ENCODE results near the gene ARHGAP27. TPM values are rescaled to one million over a fixed set of nuclear protein-coding genes. Genes with fewer than 3 reads are reported as not detected.

ARHGAP27 gene
- total and polyA plus RNA-seq, 2 of the 13 experiments (the other 11 are each of a cell fraction or from before 2014, with no cell fraction given): 15.5 to 18.9 TPM

DNA sequence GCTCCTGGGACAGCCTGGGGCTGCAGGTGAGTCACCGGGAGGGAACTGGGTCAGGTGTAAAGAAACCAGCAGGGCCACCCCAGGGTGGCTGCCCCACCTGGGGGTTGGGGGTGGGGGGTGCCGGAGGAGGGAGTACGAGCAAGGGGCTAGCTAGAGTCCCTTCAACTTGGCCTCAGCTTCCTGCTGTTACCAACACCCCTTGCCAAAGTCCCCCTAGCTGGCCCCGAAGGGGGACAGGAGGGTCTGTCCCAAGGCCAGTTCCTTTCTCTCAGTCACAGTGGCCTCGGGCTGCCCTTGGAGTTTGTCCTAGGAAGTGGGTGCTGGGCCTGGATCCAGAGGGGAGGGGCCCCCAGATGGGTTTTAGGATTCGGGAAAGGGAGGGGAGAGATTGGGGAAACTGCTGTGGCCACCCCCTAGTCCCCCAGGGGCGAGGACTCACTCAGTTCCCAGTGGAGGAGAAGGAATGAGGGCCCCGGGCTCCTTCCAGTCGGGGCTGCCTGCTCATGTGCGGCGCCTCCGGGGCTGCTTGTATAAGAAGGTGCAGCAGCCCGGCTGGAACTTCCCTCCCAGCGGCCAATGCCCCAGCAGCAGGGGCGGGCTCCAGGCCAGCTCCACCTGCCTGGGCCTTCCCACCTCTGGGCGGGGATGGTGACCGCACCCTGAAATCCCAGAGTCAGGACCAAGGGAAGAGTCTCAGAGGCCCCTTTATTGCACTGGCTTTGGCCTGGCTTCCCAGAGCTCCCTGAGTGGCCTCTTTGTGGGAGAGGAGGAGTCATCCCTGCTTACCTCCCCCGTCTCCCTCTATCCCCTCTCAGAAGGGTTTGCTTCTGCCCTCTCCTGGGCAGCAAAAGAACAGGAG is 7.3 kb downstream of the ARHGAP27 start (continued):
- TF ChIP-seq CERS6 (CRISPR knock-in tag; IDR thresholded peaks at IDR 0.05) (no peak), MTA3 (CRISPR knock-in tag; IDR thresholded peaks at IDR 0.05) (no peak), NR1H2 (CRISPR knock-in tag; IDR thresholded peaks at IDR 0.05; ENCODE audit: borderline replicate concordance, low read depth) (no peak), ZIK1 (CRISPR knock-in tag; IDR thresholded peaks at IDR 0.05; ENCODE audit: borderline replicate concordance, low read depth) (no peak; the same call in 1 of the 2 replicates), TEF (CRISPR knock-in tag; IDR thresholded peaks at IDR 0.05) (peak; percentile 89), ATF5 (CRISPR knock-in tag; IDR thresholded peaks at IDR 0.05; ENCODE audit: low read depth) (no peak), ZNF782 (CRISPR knock-in tag; IDR thresholded peaks at IDR 0.05; ENCODE audit: borderline replicate concordance) (peak; percentile 51; the same call in 1 of the 2 replicates), PAWR (CRISPR knock-in tag; IDR thresholded peaks at IDR 0.05; ENCODE audit: borderline replicate concordance) (no peak)
- TF ChIP-seq, protein P1, sequence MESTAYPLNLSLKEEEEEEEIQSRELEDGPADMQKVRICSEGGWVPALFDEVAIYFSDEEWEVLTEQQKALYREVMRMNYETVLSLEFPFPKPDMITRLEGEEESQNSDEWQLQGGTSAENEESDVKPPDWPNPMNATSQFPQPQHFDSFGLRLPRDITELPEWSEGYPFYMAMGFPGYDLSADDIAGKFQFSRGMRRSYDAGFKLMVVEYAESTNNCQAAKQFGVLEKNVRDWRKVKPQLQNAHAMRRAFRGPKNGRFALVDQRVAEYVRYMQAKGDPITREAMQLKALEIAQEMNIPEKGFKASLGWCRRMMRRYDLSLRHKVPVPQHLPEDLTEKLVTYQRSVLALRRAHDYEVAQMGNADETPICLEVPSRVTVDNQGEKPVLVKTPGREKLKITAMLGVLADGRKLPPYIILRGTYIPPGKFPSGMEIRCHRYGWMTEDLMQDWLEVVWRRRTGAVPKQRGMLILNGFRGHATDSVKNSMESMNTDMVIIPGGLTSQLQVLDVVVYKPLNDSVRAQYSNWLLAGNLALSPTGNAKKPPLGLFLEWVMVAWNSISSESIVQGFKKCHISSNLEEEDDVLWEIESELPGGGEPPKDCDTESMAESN (CRISPR knock-in tag; conservative IDR thresholded peaks at IDR 0.05): no peak; the same call in 1 of the 2 replicates
- TF ChIP-seq, protein P2, sequence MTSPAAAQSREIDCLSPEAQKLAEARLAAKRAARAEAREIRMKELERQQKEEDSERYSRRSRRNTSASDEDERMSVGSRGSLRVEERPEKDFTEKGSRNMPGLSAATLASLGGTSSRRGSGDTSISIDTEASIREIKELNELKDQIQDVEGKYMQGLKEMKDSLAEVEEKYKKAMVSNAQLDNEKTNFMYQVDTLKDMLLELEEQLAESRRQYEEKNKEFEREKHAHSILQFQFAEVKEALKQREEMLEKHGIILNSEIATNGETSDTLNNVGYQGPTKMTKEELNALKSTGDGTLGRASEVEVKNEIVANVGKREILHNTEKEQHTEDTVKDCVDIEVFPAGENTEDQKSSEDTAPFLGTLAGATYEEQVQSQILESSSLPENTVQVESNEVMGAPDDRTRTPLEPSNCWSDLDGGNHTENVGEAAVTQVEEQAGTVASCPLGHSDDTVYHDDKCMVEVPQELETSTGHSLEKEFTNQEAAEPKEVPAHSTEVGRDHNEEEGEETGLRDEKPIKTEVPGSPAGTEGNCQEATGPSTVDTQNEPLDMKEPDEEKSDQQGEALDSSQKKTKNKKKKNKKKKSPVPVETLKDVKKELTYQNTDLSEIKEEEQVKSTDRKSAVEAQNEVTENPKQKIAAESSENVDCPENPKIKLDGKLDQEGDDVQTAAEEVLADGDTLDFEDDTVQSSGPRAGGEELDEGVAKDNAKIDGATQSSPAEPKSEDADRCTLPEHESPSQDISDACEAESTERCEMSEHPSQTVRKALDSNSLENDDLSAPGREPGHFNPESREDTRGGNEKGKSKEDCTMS (CRISPR knock-in tag; conservative IDR thresholded peaks at IDR 0.05): no peak
- TF ChIP-seq, protein P3, sequence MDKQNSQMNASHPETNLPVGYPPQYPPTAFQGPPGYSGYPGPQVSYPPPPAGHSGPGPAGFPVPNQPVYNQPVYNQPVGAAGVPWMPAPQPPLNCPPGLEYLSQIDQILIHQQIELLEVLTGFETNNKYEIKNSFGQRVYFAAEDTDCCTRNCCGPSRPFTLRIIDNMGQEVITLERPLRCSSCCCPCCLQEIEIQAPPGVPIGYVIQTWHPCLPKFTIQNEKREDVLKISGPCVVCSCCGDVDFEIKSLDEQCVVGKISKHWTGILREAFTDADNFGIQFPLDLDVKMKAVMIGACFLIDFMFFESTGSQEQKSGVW (CRISPR knock-in tag; IDR thresholded peaks at IDR 0.05; ENCODE audit: borderline replicate concordance): no peak

Data from HepG2 (cell line).